ENCODE measurements around the gene ERICH6. TPM values are rescaled to one million over a fixed set of nuclear protein-coding genes. Genes with fewer than 3 reads are reported as not detected.

ERICH6 gene
- total and polyA plus RNA-seq, 2 experiments from 2014 or later = 0.32 TPM; not detected in 1

GRCh38 chr3:150631515-150632221, 72.1 kb downstream of the ERICH6 start:
- Mint-ChIP-seq H3K36me3 (ENCODE audit: low read depth) (peaks cover 26% of the 10 kb centered on the region), H3K9me3 (no peaks in the 10 kb centered on the region), H3K27ac (0 out of 2 replicates have a peak overlapping the region, but pooled peaks have one; percentile 4), H3K4me1 (peaks cover 13% of the 10 kb centered on the region), H3K4me3 (no peak overlapping the region), H3K27me3 (ENCODE audit: insufficient read depth, low read depth, poor library complexity) (peaks cover 2% of the 10 kb centered on the region)
- Histone ChIP-seq H3K27ac (ENCODE audit: low read depth) (0 out of 2 replicates have a peak overlapping the region, but pooled peaks have one; percentile 45), H3F3A (replicated peaks; ENCODE audit: low read depth) (no peaks in the 10 kb centered on the region), H3K36me3 (ENCODE audit: insufficient read depth) (peaks cover 5% of the 10 kb centered on the region; the same call in 1 of the 2 replicates), H3K4me1 (ENCODE audit: insufficient read depth) (peaks cover 14% of the 10 kb centered on the region), H3K4me3 (no peak overlapping the region), H4K20me1 (replicated peaks; ENCODE audit: insufficient read depth) (no peaks in the 10 kb centered on the region), H2AFZ (no peak overlapping the region), H3K4me2 (no peak overlapping the region), H3K79me2 (replicated peaks; ENCODE audit: insufficient read depth) (no peaks in the 10 kb centered on the region), H3K9me2 (ENCODE audit: insufficient read depth) (no peaks in the 10 kb centered on the region), H3K27me3 (ENCODE audit: insufficient read depth) (no peaks in the 10 kb centered on the region)
- no peak for TF ChIP-seq EZH2phosphoT487 (IDR thresholded peaks at IDR 0.05; ENCODE audit: unreplicated experiment)
- no peak for TF ChIP-seq ZNF331 (CRISPR knock-in tag; IDR thresholded peaks at IDR 0.05; ENCODE audit: low read depth)
- no peak for ATAC-seq
- DNase-seq (ENCODE audit: low spot score) = no peak

- Histone ChIP-seq H3K79me2 (replicated peaks; ENCODE audit: insufficient read depth) (0 out of 2 replicates have a peak, but pooled peaks cover 7% of the 10 kb centered on the region), H3K4me3 (no peak overlapping the region), H3K27me3 (ENCODE audit: insufficient read depth) (no peaks in the 10 kb centered on the region), H3F3A (replicated peaks; ENCODE audit: low read depth) (no peaks in the 10 kb centered on the region), H2AFZ (no peak overlapping the region), H3K27ac (ENCODE audit: low read depth) (no peak overlapping the region), H3K36me3 (ENCODE audit: insufficient read depth) (peaks cover 10% of the 10 kb centered on the region; the same call in 1 of the 2 replicates), H4K20me1 (replicated peaks; ENCODE audit: insufficient read depth) (0 out of 2 replicates have a peak, but pooled peaks cover 4% of the 10 kb centered on the region), H3K4me2 (no peak overlapping the region), H3K4me1 (ENCODE audit: insufficient read depth) (no peaks in the 10 kb centered on the region), H3K9me2 (ENCODE audit: insufficient read depth) (no peaks in the 10 kb centered on the region)
- no peaks in the 10 kb centered on the region for H3K27me3 Mint-ChIP-seq (ENCODE audit: insufficient read depth, low read depth, poor library complexity)
- no peak overlapping the region for H3K27ac Mint-ChIP-seq
- no peak overlapping the region for H3K4me3 Mint-ChIP-seq
- no peaks in the 10 kb centered on the region for H3K9me3 Mint-ChIP-seq
- peaks cover 41% of the 10 kb centered on the region for H3K36me3 Mint-ChIP-seq (ENCODE audit: low read depth)
- peaks cover 3% of the 10 kb centered on the region; the same call in 2 of the 3 replicates for H3K4me1 Mint-ChIP-seq
- no peak for ATAC-seq
- DNase-seq (ENCODE audit: low spot score) = no peak
- TF ChIP-seq JUNB (IDR thresholded peaks at IDR 0.05; ENCODE audit: unreplicated experiment) (no peak), EZH2phosphoT487 (IDR thresholded peaks at IDR 0.05; ENCODE audit: unreplicated experiment) (no peak), ZNF114 (CRISPR knock-in tag; IDR thresholded peaks at IDR 0.05) (no peak), CTCF (conservative IDR thresholded peaks at IDR 0.05; ENCODE audit: low read depth in 2 of 2) (no peak), ZNF331 (CRISPR knock-in tag; IDR thresholded peaks at IDR 0.05; ENCODE audit: low read depth) (no peak), POLR2AphosphoS5 (IDR thresholded peaks at IDR 0.05; ENCODE audit: low read depth) (no peak), NANOG (IDR thresholded peaks at IDR 0.05; ENCODE audit: borderline replicate concordance) (no peak), CREB1 (CRISPR knock-in tag; IDR thresholded peaks at IDR 0.05; ENCODE audit: low read depth) (no peak), ZNF462 (CRISPR knock-in tag; IDR thresholded peaks at IDR 0.05) (no peak)
Measured at GRCh38 chr3:150627557-150627956, 76.2 kb downstream of the ERICH6 start.
